GM12873 (cell line): ENCODE measurements around the gene PRICKLE1.

Experiments used
- CTCF ChIP-seq: IDR thresholded peaks from 2 replicates; pipeline ENCODE4 v1.5.1; 2012; ENCODE audit warnings: low read depth, mild to moderate bottlenecking, moderate library complexity, low read length, control low read depth; ENCODE audit not compliant: insufficient read depth; ENCODE audit errors: missing control alignments

PRICKLE1 gene

GRCh38 chr12:42627151-42627550 lies 37.6 kb upstream of the PRICKLE1 start:
- TF ChIP-seq CTCF, result no peak

- TF ChIP-seq CTCF, result no peak
These were observed 36.1 kb upstream of the PRICKLE1 start for GRCh38 chr12:42625611-42626010.

- no peak for TF ChIP-seq CTCF
These were observed 28.1 kb upstream of the PRICKLE1 start for GRCh38 chr12:42617622-42618021.

- no peak for TF ChIP-seq CTCF
These were observed 25.5 kb upstream of the PRICKLE1 start for GRCh38 chr12:42615006-42615405.

GRCh38 chr12:42612231-42612613 lies 22.7 kb upstream of the PRICKLE1 start:
- TF ChIP-seq CTCF, result no peak

- TF ChIP-seq CTCF, result no peak
These were observed 22.2 kb upstream of the PRICKLE1 start for GRCh38 chr12:42611571-42612230.

- no peak for TF ChIP-seq CTCF
These were observed 20.1 kb upstream of the PRICKLE1 start for GRCh38 chr12:42609605-42610004.
